ENCODE results near the gene MACC1. TPM values are rescaled to one million over a fixed set of nuclear protein-coding genes. Genes with fewer than 3 reads are reported as not detected.

The MACC1 gene
- 0.21 and 0.67 TPM in 2 replicates for total RNA-seq (2014; rRNA removed; shearing (Covaris generic))

GRCh38 chr7:20217193-20217948 lies at the start of gene MACC1:
Gene MACC1, minus strand, starts transcription at chr7:20217384. Its CDS starts 55,522 bp downstream, at chr7:20161862.
- DNase-seq, result no peak
- H3K27me3 ChIP-seq (ENCODE audit: control insufficient read depth, insufficient read depth, low read length), result no peaks in the 10 kb centered on the region
- H3K36me3 ChIP-seq (replicated peaks; ENCODE audit: control insufficient read depth, insufficient read depth, low read length), result no peaks in the 10 kb centered on the region
- peak within 1 kb of the TSS; percentile 2; the same call in 1 of the 2 replicates for H3K4me3 ChIP-seq (ENCODE audit: insufficient read depth, low read depth, low read length)

- no peak overlapping the region for H3K4me3 ChIP-seq (ENCODE audit: insufficient read depth, low read depth, low read length)
- DNase-seq, result peak; percentile 0
- no peaks in the 10 kb centered on the region for H3K27me3 ChIP-seq (ENCODE audit: control insufficient read depth, insufficient read depth, low read length)
- H3K36me3 ChIP-seq (replicated peaks; ENCODE audit: control insufficient read depth, insufficient read depth, low read length), result no peaks in the 10 kb centered on the region
Measured at GRCh38 chr7:20264623-20265022, 47.4 kb upstream of the MACC1 start.

GRCh38 chr7:20260223-20260622 lies 43.0 kb upstream of the MACC1 start:
- DNase-seq, result no peak
- H3K27me3 ChIP-seq (ENCODE audit: control insufficient read depth, insufficient read depth, low read length), result no peaks in the 10 kb centered on the region
- H3K36me3 ChIP-seq (replicated peaks; ENCODE audit: control insufficient read depth, insufficient read depth, low read length), result no peaks in the 10 kb centered on the region
- no peak overlapping the region for H3K4me3 ChIP-seq (ENCODE audit: insufficient read depth, low read depth, low read length)

GRCh38 chr7:20257212-20257611 lies 40.0 kb upstream of the MACC1 start:
- Histone ChIP-seq H3K36me3 (replicated peaks; ENCODE audit: control insufficient read depth, insufficient read depth, low read length) (no peaks in the 10 kb centered on the region), H3K27me3 (ENCODE audit: control insufficient read depth, insufficient read depth, low read length) (no peaks in the 10 kb centered on the region), H3K4me3 (ENCODE audit: insufficient read depth, low read depth, low read length) (no peak overlapping the region)
- no peak for DNase-seq

GRCh38 chr7:20249920-20250319 lies 32.7 kb upstream of the MACC1 start:
- H3K36me3 ChIP-seq (replicated peaks; ENCODE audit: control insufficient read depth, insufficient read depth, low read length), result no peaks in the 10 kb centered on the region
- no peaks in the 10 kb centered on the region for H3K27me3 ChIP-seq (ENCODE audit: control insufficient read depth, insufficient read depth, low read length)
- H3K4me3 ChIP-seq (ENCODE audit: insufficient read depth, low read depth, low read length), result no peak overlapping the region
- DNase-seq, result no peak

- H3K4me3 ChIP-seq (ENCODE audit: insufficient read depth, low read depth, low read length), result no peak overlapping the region
- no peak for DNase-seq
- no peaks in the 10 kb centered on the region for H3K27me3 ChIP-seq (ENCODE audit: control insufficient read depth, insufficient read depth, low read length)
- H3K36me3 ChIP-seq (replicated peaks; ENCODE audit: control insufficient read depth, insufficient read depth, low read length), result no peaks in the 10 kb centered on the region
Measured at GRCh38 chr7:20249376-20249775, 32.2 kb upstream of the MACC1 start.

- DNase-seq, result no peak
- Histone ChIP-seq H3K4me3 (ENCODE audit: insufficient read depth, low read depth, low read length) (no peak overlapping the region), H3K27me3 (ENCODE audit: control insufficient read depth, insufficient read depth, low read length) (no peaks in the 10 kb centered on the region), H3K36me3 (replicated peaks; ENCODE audit: control insufficient read depth, insufficient read depth, low read length) (no peaks in the 10 kb centered on the region)
Measured at GRCh38 chr7:20246236-20246635, 29.1 kb upstream of the MACC1 start.

GRCh38 chr7:20244334-20245120 lies 27.3 kb upstream of the MACC1 start:
- Histone ChIP-seq H3K27me3 (ENCODE audit: control insufficient read depth, insufficient read depth, low read length) (no peaks in the 10 kb centered on the region), H3K36me3 (replicated peaks; ENCODE audit: control insufficient read depth, insufficient read depth, low read length) (no peaks in the 10 kb centered on the region), H3K4me3 (ENCODE audit: insufficient read depth, low read depth, low read length) (no peak overlapping the region)
- DNase-seq, result no peak

GRCh38 chr7:20241911-20242261 lies 24.7 kb upstream of the MACC1 start:
- H3K4me3 ChIP-seq (ENCODE audit: insufficient read depth, low read depth, low read length), result no peak overlapping the region
- no peaks in the 10 kb centered on the region for H3K36me3 ChIP-seq (replicated peaks; ENCODE audit: control insufficient read depth, insufficient read depth, low read length)
- DNase-seq, result no peak
- no peaks in the 10 kb centered on the region for H3K27me3 ChIP-seq (ENCODE audit: control insufficient read depth, insufficient read depth, low read length)

- no peaks in the 10 kb centered on the region for H3K27me3 ChIP-seq (ENCODE audit: control insufficient read depth, insufficient read depth, low read length)
Measured at GRCh38 chr7:20241194-20241910, 24.2 kb upstream of the MACC1 start.

GRCh38 chr7:20240080-20240926 lies 23.1 kb upstream of the MACC1 start:
- Histone ChIP-seq H3K36me3 (replicated peaks; ENCODE audit: control insufficient read depth, insufficient read depth, low read length) (no peaks in the 10 kb centered on the region), H3K27me3 (ENCODE audit: control insufficient read depth, insufficient read depth, low read length) (no peaks in the 10 kb centered on the region), H3K4me3 (ENCODE audit: insufficient read depth, low read depth, low read length) (no peak overlapping the region)
- DNase-seq, result no peak

More at GRCh38 chr7:20241194-20241910, 24.2 kb upstream of the MACC1 start:
- Histone ChIP-seq H3K36me3 (replicated peaks; ENCODE audit: control insufficient read depth, insufficient read depth, low read length) (no peaks in the 10 kb centered on the region), H3K4me3 (ENCODE audit: insufficient read depth, low read depth, low read length) (no peak overlapping the region)
- no peak for DNase-seq

- H3K36me3 ChIP-seq (replicated peaks; ENCODE audit: control insufficient read depth, insufficient read depth, low read length), result no peaks in the 10 kb centered on the region
- no peaks in the 10 kb centered on the region for H3K27me3 ChIP-seq (ENCODE audit: control insufficient read depth, insufficient read depth, low read length)
- H3K4me3 ChIP-seq (ENCODE audit: insufficient read depth, low read depth, low read length), result no peak overlapping the region
- no peak for DNase-seq
Measured at GRCh38 chr7:20238754-20239324, 21.7 kb upstream of the MACC1 start.

- no peaks in the 10 kb centered on the region for H3K27me3 ChIP-seq (ENCODE audit: control insufficient read depth, insufficient read depth, low read length)
Measured at GRCh38 chr7:20238194-20238753, 21.1 kb upstream of the MACC1 start.

More at GRCh38 chr7:20238194-20238753, 21.1 kb upstream of the MACC1 start:
- no peak for DNase-seq
- H3K4me3 ChIP-seq (ENCODE audit: insufficient read depth, low read depth, low read length), result no peak overlapping the region
- no peaks in the 10 kb centered on the region for H3K36me3 ChIP-seq (replicated peaks; ENCODE audit: control insufficient read depth, insufficient read depth, low read length)

Measured in H7 (cell line).